RPMI8226 (cell line): Measurements from ENCODE around the gene MMP15.
"Not testable (repeated sequence)": the region's sequence is repeated elsewhere in the genome, so short reads cannot be mapped to it uniquely, and the experiment has no call there.

Source experiments
- DNase-seq: peaks from one replicate; pipeline ENCODE4 v3.0.0-alpha.2; 2015

MMP15 gene

DNA sequence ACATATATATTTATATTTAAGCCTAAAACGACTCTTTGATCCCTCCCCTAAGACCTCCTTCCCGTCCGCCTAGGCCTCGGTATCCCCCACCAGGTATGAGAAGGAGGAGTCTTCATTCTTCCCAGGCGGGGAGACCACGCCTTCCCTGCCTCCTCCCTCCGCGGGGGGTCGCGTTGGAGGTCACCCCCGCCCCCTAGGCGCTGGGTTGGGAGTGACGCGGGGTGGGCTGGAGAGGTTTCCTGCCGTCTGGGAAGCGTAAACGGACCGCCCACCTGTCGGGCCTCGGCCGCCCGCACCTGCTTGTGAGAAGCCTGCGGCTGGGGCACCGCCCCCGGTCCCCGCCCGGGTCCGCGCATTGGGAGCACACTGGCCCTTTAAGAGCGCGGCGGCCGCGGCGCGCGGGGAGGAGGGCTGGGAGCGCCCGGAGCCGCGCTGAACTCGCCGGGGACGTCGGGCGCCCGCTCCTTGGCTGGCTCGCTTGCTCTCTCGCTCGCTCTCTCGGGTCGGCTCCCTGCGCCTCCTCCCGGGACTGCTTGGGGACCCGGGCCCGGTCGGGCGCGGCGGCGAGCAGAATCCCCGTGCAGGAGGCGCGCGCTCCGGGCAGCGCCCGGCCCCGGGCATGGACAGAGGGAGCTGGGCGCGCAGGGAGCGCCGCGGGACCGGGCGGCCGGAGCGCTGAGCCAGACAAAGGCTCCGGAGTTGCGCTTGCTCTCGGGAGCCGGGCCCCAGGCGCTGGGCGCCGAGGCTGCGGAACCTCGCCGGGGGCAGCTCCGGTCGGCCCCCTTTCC is at the start of gene MMP15:
Gene MMP15 (plus strand): TSS at position 404 of the 788 bp plus-strand sequence. CDS start 597 bp downstream, outside the sequence.
- DNase-seq: peak; percentile 95

DNA sequence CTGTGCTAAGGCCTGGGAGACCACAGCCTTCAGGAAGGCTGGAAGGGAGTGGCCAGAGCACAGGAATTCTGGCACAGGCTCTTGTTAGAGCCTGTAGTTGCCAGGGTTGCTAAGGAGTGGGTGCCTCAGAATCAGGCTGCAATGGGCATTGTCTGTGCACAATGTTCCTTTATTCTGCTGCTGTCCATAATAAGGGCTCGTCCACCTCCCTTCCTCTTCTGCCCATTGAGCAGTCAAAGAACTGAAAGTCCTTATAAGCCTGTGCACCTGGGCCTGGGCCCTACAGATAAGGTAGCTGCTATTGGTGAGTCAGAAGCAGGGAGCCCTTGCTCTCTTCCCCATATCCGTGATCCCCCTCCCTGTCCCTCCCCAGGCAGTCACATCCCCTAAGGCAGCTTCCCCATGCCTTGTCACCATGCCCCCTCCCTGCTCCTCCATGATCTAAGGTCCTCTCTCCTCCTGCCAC is 49.2 kb upstream of the MMP15 start:
- peak; percentile 41 for DNase-seq

GRCh38 chr16:57977418-57978069 is 48.0 kb upstream of the MMP15 start:
- DNase-seq: peak; percentile 42

- DNase-seq: not testable (repeated sequence)
Observed at GRCh38 chr16:57978070-57978465, 47.5 kb upstream of the MMP15 start.

DNA sequence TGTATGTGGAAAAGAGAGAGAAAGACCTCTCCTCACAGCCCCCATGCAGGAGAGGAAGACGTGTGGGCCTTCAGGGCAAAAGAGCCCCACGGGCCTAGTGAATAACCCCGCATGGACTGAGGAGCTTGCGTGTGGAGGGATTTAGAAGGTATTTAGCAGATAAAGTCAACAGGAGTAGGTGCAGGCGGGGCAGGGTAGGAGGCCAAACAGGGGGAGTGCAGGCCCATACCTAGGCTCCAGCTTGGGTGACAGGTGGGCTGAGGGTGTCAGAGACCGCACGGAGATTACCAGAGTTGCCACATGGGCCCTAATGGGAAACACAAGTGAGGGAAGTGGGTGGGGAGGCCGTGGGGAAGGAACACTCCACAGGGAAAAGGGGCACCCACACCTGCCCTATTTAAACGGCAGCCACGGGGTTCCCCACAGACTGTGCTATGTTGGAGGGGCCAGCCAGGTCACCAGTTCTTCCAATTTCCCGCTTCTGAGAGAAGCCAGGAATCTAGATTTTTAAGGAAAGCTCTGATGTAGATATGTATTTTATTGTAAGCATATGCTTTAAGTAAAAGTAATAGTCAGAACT is 46.5 kb upstream of the MMP15 start:
- DNase-seq: no peak

DNA sequence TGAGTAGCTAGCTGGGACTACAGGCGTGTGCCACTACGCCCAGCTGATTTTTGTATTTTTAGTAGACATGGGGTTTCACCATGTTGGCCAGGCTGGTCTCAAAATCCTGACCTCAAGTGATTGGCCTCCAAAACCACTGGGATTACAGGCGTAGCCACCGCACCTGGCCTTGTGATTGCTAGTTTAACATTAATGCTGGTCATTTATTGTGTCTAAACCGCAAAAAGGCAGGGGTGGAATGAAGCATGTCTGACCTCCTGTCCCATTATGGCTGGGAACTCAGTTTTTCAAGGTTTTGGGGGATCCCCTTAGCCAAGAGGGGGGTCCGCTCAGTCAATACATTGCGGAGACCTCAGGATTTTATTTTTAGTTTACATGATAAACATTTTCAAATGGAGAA is 43.9 kb upstream of the MMP15 start:
- no peak for DNase-seq

GRCh38 chr16:57982385-57982784 is 43.2 kb upstream of the MMP15 start:
- DNase-seq: no peak

DNA sequence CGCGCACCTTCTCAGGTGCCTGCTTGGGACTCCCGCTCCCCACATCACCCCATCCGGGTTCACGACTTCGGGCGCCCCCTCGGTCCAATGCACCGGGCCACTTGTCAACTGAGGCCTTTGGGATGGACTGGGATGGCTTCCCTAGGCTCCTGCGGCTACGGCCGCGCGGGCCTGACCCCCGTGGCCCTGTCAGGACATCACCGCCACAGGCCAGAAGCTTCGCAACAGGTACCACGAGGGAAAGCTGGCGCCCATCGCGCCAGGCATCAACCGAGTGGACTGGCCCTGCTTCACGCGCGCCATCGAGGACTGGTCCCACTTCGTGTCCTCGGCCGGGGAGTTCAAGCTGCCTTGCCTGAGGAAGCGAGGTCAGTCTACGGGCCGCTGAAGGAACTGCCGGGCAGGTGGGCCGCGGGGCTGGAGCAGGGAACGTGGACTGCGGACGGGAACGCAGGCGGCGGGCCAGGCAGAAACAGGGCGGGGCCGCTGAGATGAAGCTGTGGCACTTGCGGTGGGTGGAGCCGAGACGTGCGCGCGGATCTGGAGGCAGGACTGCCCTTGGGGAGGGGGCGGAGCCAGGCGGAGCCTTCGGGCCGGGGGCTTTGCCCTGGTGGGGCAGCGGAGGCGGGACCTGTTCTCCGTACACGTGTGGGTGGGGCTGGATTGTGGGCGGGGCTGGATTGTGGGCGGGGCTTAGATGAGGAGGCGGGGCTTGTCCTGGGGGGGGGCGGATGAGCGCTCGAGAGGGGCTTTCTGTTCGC is 40.9 kb upstream of the MMP15 start:
- peak; percentile 94 for DNase-seq

GRCh38 chr16:57985204-57986181 is 40.1 kb upstream of the MMP15 start:
- peak; percentile 18 for DNase-seq

GRCh38 chr16:57986196-57986595 is 39.4 kb upstream of the MMP15 start:
- DNase-seq: no peak

GRCh38 chr16:57987441-57988177 is 37.9 kb upstream of the MMP15 start:
- DNase-seq: no peak

- DNase-seq: no peak
Observed at GRCh38 chr16:57988929-57989328, 36.6 kb upstream of the MMP15 start.

GRCh38 chr16:57991551-57992059 is 33.9 kb upstream of the MMP15 start:
- no peak for DNase-seq

- DNase-seq: no peak
Observed at GRCh38 chr16:57992084-57992483, 33.5 kb upstream of the MMP15 start.

- no peak for DNase-seq
Observed at GRCh38 chr16:57993438-57993837, 32.1 kb upstream of the MMP15 start.

DNA sequence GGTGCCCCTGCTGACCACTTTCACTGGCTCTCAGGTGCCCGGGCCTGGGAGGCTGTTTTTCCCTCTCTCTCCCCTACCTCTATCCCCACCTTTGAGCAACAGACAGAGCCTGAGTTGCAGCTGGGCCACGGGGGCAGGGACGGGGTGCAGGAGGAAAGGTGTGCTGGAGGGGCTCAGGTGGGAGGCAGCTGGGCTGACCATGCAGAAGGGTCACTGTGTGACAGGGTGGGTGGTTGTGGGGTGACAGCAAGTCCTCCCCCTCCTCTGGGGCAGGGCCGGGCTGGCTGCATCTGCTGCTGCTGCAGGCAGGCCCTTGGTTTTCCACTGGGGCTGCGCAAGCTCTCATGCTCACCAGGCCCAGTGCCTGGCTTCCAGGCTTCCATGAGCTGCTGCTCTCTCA is 31.7 kb upstream of the MMP15 start:
- no peak for DNase-seq

- DNase-seq: no peak
Observed at GRCh38 chr16:57994361-57994760, 31.2 kb upstream of the MMP15 start.

DNA sequence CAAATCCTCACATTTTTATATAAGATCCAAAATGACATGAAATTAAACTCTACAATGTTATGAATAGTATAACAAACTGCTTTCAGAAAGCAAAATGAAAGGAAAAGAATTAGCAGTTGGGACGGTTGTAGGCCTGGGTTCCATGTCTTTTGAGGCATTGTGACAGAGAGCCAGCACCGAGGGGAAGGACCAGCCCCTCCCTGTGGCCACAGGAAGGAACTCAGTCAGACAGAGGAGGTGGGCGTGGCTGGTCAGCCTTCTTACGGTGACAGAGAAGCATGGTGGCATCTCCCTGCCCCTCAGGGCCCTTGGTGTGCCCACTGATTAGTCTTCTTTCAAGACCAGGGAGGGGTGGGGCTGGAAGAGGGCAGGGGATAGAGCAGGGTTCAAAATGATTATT is 30.8 kb upstream of the MMP15 start:
- DNase-seq: peak; percentile 83

DNA sequence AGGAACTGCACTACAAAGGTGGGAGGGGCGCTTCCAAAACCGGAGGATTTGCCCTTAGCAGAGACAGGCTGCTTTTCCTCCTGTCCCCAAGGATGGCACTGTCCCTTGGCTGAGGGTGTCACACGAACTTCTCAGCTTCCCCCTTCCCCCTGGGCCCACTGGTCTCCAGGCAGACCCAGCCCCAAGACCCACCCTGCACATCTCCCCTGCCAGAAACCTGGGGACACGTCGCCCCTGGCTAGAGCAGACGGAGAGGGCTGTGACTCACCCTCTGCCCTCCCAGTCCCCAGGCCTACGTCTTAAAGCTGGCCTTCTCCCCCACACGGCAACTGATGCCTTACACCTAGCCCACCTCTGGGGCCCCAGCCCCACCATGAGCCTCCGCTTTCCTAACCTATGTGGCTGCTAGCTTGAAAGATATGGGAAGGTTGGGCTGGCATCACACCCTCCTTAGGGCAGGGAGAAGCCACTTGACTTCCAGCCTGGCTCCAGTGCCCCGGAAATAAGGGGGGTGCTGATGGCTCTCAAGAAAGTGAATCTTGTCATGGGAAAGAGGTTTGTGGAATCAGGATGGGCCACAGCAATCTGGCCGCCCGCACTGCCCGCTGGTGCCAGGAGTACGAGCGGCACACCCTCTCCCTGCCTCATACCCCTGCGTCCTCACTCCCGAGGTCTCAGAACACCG is 29.7 kb upstream of the MMP15 start:
- no peak for DNase-seq
